Activated naive CD8-positive, alpha-beta T cell treated with anti-CD3 and anti-CD28 coated beads, Interleukin-2, amount 50 U/mL, for 24 hours (primary cell): ENCODE results near the gene EPN1.
"Not testable (repeated sequence)": the region's sequence is repeated elsewhere in the genome, so short reads cannot be mapped to it uniquely, and the experiment has no call there.

Experiments
- ATAC-seq: fragments of 150-1000 bp; cut with Tn5 transposase; one replicate; pipeline ENCODE4 v1.10.0; 2021
- DNase-seq: peaks from one replicate; pipeline ENCODE4 v3.0.0; 2021
- H3K27ac Mint-ChIP-seq: one replicate; pipeline ENCODE4 v1.8.0; 2021; ENCODE audit warnings: mild to moderate bottlenecking, mixed read lengths
- H3K27me3 Mint-ChIP-seq: one replicate; pipeline ENCODE4 v1.8.0; 2021; ENCODE audit warnings: mixed read lengths
- H3K36me3 Mint-ChIP-seq: one replicate; pipeline ENCODE4 v1.8.0; 2021; ENCODE audit warnings: low read depth, mixed read lengths
- H3K4me1 Mint-ChIP-seq: one replicate; pipeline ENCODE4 v1.8.0; 2021; ENCODE audit warnings: mixed read lengths
- H3K4me3 Mint-ChIP-seq: one replicate; pipeline ENCODE4 v1.8.0; 2021; ENCODE audit warnings: mild to moderate bottlenecking, moderate library complexity, mixed read lengths
- H3K9me3 Mint-ChIP-seq: one replicate; pipeline ENCODE4 v1.8.0; 2021; ENCODE audit warnings: mixed read lengths

The EPN1 gene

GRCh38 chr19:55697069-55697440 lies 22.0 kb downstream of the EPN1 start:
- Mint-ChIP-seq H3K27me3 (no peaks in the 10 kb centered on the region), H3K36me3 (peaks cover 26% of the 10 kb centered on the region), H3K4me3 (no peak overlapping the region), H3K9me3 (no peaks in the 10 kb centered on the region), H3K4me1 (no peaks in the 10 kb centered on the region), H3K27ac (peak overlapping the region; percentile 27)
- ATAC-seq (no peak), DNase-seq (no peak)

GRCh38 chr19:55697698-55698097 lies 22.7 kb downstream of the EPN1 start:
- Mint-ChIP-seq H3K4me3 (no peak overlapping the region), H3K27me3 (no peaks in the 10 kb centered on the region), H3K27ac (no peak overlapping the region), H3K36me3 (peaks cover 26% of the 10 kb centered on the region), H3K9me3 (no peaks in the 10 kb centered on the region), H3K4me1 (no peaks in the 10 kb centered on the region)
- no peak for DNase-seq
- ATAC-seq: no peak

- Mint-ChIP-seq H3K4me1 (no peaks in the 10 kb centered on the region), H3K27me3 (no peaks in the 10 kb centered on the region), H3K27ac (no peak overlapping the region), H3K36me3 (peaks cover 26% of the 10 kb centered on the region), H3K9me3 (no peaks in the 10 kb centered on the region), H3K4me3 (no peak overlapping the region)
- DNase-seq: no peak
- no peak for ATAC-seq
Measured at GRCh38 chr19:55698256-55698655, 23.2 kb downstream of the EPN1 start.

- Mint-ChIP-seq H3K27ac (no peak overlapping the region), H3K9me3 (no peaks in the 10 kb centered on the region), H3K4me3 (no peak overlapping the region), H3K36me3 (peaks cover 28% of the 10 kb centered on the region), H3K27me3 (no peaks in the 10 kb centered on the region), H3K4me1 (no peaks in the 10 kb centered on the region)
- DNase-seq (no peak), ATAC-seq (no peak)
Measured at GRCh38 chr19:55699221-55699620, 24.2 kb downstream of the EPN1 start.

- DNase-seq (no peak), ATAC-seq (no peak)
- Mint-ChIP-seq H3K27me3 (no peaks in the 10 kb centered on the region), H3K4me1 (no peaks in the 10 kb centered on the region), H3K27ac (no peak overlapping the region), H3K4me3 (no peak overlapping the region), H3K9me3 (no peaks in the 10 kb centered on the region), H3K36me3 (peaks cover 31% of the 10 kb centered on the region)
Measured at GRCh38 chr19:55700813-55701212, 25.8 kb downstream of the EPN1 start.

- Mint-ChIP-seq H3K4me3 (no peak overlapping the region), H3K27me3 (no peaks in the 10 kb centered on the region), H3K27ac (no peak overlapping the region), H3K9me3 (no peaks in the 10 kb centered on the region), H3K4me1 (no peaks in the 10 kb centered on the region), H3K36me3 (peaks cover 25% of the 10 kb centered on the region)
- DNase-seq (no peak), ATAC-seq (no peak)
Measured at GRCh38 chr19:55702131-55702627, 27.2 kb downstream of the EPN1 start.

GRCh38 chr19:55703790-55704215 lies 28.8 kb downstream of the EPN1 start:
- Mint-ChIP-seq H3K27ac (no peak overlapping the region), H3K36me3 (peaks cover 25% of the 10 kb centered on the region), H3K9me3 (no peaks in the 10 kb centered on the region), H3K4me1 (no peaks in the 10 kb centered on the region), H3K27me3 (no peaks in the 10 kb centered on the region), H3K4me3 (no peak overlapping the region)
- DNase-seq (peak; percentile 57), ATAC-seq (peak; percentile 30)

GRCh38 chr19:55704494-55705245 lies 29.6 kb downstream of the EPN1 start:
- DNase-seq: no peak
- H3K27ac Mint-ChIP-seq: no peak overlapping the region
- ATAC-seq: no peak

GRCh38 chr19:55705972-55706371 lies 30.9 kb downstream of the EPN1 start:
- H3K36me3 Mint-ChIP-seq: peaks cover 14% of the 10 kb centered on the region
- no peaks in the 10 kb centered on the region for H3K9me3 Mint-ChIP-seq
- DNase-seq: no peak
- H3K27ac Mint-ChIP-seq: no peak overlapping the region
- ATAC-seq: no peak
- H3K4me3 Mint-ChIP-seq: no peak overlapping the region
- no peaks in the 10 kb centered on the region for H3K4me1 Mint-ChIP-seq
- no peaks in the 10 kb centered on the region for H3K27me3 Mint-ChIP-seq

More at GRCh38 chr19:55704494-55705245, 29.6 kb downstream of the EPN1 start:
- Mint-ChIP-seq H3K27me3 (no peaks in the 10 kb centered on the region), H3K4me3 (no peak overlapping the region), H3K36me3 (peaks cover 21% of the 10 kb centered on the region), H3K4me1 (no peaks in the 10 kb centered on the region), H3K9me3 (no peaks in the 10 kb centered on the region)

- peaks cover 4% of the 10 kb centered on the region for H3K9me3 Mint-ChIP-seq
- no peaks in the 10 kb centered on the region for H3K4me1 Mint-ChIP-seq
- peaks cover 11% of the 10 kb centered on the region for H3K27me3 Mint-ChIP-seq
- no peak overlapping the region for H3K27ac Mint-ChIP-seq
- H3K4me3 Mint-ChIP-seq: no peak overlapping the region
- ATAC-seq (no peak), DNase-seq (no peak)
- no peaks in the 10 kb centered on the region for H3K36me3 Mint-ChIP-seq
Measured at GRCh38 chr19:55711719-55712118, 36.7 kb downstream of the EPN1 start.

- Mint-ChIP-seq H3K9me3 (peaks cover 4% of the 10 kb centered on the region), H3K4me1 (no peaks in the 10 kb centered on the region), H3K4me3 (no peak overlapping the region), H3K27ac (no peak overlapping the region), H3K36me3 (no peaks in the 10 kb centered on the region), H3K27me3 (peaks cover 21% of the 10 kb centered on the region)
- ATAC-seq: no peak
- no peak for DNase-seq
Measured at GRCh38 chr19:55712804-55713631, 38.0 kb downstream of the EPN1 start.

GRCh38 chr19:55716531-55716930 lies 41.5 kb downstream of the EPN1 start:
- Mint-ChIP-seq H3K27ac (no peak overlapping the region), H3K9me3 (peaks cover 6% of the 10 kb centered on the region), H3K4me1 (no peaks in the 10 kb centered on the region), H3K36me3 (peaks cover under 1% of the 10 kb centered on the region), H3K27me3 (peaks cover 43% of the 10 kb centered on the region), H3K4me3 (no peak overlapping the region)
- DNase-seq (no peak), ATAC-seq (no peak)

GRCh38 chr19:55717251-55717650 lies 42.2 kb downstream of the EPN1 start:
- DNase-seq (no peak), ATAC-seq (no peak)
- no peaks in the 10 kb centered on the region for H3K4me1 Mint-ChIP-seq
- peaks cover 13% of the 10 kb centered on the region for H3K9me3 Mint-ChIP-seq
- peaks cover 44% of the 10 kb centered on the region for H3K27me3 Mint-ChIP-seq
- no peak overlapping the region for H3K27ac Mint-ChIP-seq
- H3K4me3 Mint-ChIP-seq: no peak overlapping the region
- H3K36me3 Mint-ChIP-seq: peaks cover 4% of the 10 kb centered on the region

GRCh38 chr19:55717879-55718711 lies 43.1 kb downstream of the EPN1 start:
- not testable (repeated sequence) for DNase-seq, H3K4me3 Mint-ChIP-seq, H3K27ac Mint-ChIP-seq, H3K36me3 Mint-ChIP-seq, ATAC-seq, H3K4me1 Mint-ChIP-seq
- Mint-ChIP-seq H3K9me3 (peaks cover 14% of the 10 kb centered on the region), H3K27me3 (peaks cover 48% of the 10 kb centered on the region)
